Left lung (tissue), 10 donors: ENCODE data around the gene STRN3. TPM values are rescaled to one million over a fixed set of nuclear protein-coding genes. Genes with fewer than 3 reads are reported as not detected.

Source experiments
- ATAC-seq: fragments of 200-7000 bp; cut with Tn5 transposase; one replicate; pipeline ENCODE4 v1.9.1; 2020; ENCODE audit warnings: moderate library complexity
- DNase-seq, 4 donors: peaks; one replicate each; pipeline ENCODE4 v3.0.0-alpha.2; 2013 to 2020
- H3K27ac ChIP-seq, 2 donors: fragments of 200-600 bp; sonication (generic) in 1 of 2; one replicate each; pipeline versions ENCODE4 v1.5.0 to v1.8.0; 2020 to 2021
- H3K27me3 ChIP-seq, 2 donors: fragments of 200-600 bp; sonication (generic) in 1 of 2; one replicate each; pipeline versions ENCODE4 v1.5.0 to v1.8.0; 2020 to 2021
- H3K36me3 ChIP-seq, 2 donors: fragments of 200-600 bp; sonication (generic) in 1 of 2; one replicate each; pipeline versions ENCODE4 v1.5.0 to v1.8.0; 2020 to 2021
- H3K4me1 ChIP-seq, 2 donors: fragments of 200-600 bp; one replicate each; pipeline ENCODE4 v1.8.0; 2021
- H3K4me3 ChIP-seq, 2 donors: fragments of 200-600 bp; sonication (generic) in 1 of 2; one replicate each; pipeline versions ENCODE4 v1.5.0 to v1.8.0; 2020 to 2021; ENCODE audit warnings: mild to moderate bottlenecking in 1 of 2
- H3K9me3 ChIP-seq, 2 donors: fragments of 200-600 bp; sonication (generic) in 1 of 2; one replicate each; pipeline versions ENCODE4 v1.5.0 to v1.8.0; 2020 to 2021
- intact Hi-C, 2 donors: fragments of 100-400 bp; cut with DNase I; formaldehyde crosslinking; loops; one replicate each; pipeline versions ENCODE4 v1.11.2 to v1.14.2; 2022
- polyA plus RNA-seq, 6 donors: library from polyadenylated mRNA; unstranded; fragments of 120-200 nt; gene quantifications; one replicate each; pipeline ENCODE4 v1.2.1, GENCODE V29; 2013; ENCODE audit not compliant: insufficient read length in 6 of 6
- total RNA-seq, 2 donors: library from RNA; stranded (reverse); fragmentation: NEBNext Ultra II Directional; extraction: Animal tissue kit (Norgen Biotek cat#: 25700); gene quantifications; one replicate each; pipeline ENCODE4 v1.2.1, GENCODE V29; 2021
- TF ChIP-seq, protein P1 (sequence below), 2 donors: fragments of 200-600 bp; sonication (generic) in 1 of 2; IDR thresholded peaks; one replicate each; pipeline versions ENCODE4 v1.5.0 to v1.8.0; 2021; ENCODE audit warnings: antibody characterized with exemption in 2 of 2
- donor health status: DM: no; HTN: yes; CAD: no.
- donor health status: DM: no; HTN: no; CAD: no.

STRN3 gene
- total and polyA plus RNA-seq, 8 donors: 31.7 to 54.7 (median 46.5) TPM

DNA sequence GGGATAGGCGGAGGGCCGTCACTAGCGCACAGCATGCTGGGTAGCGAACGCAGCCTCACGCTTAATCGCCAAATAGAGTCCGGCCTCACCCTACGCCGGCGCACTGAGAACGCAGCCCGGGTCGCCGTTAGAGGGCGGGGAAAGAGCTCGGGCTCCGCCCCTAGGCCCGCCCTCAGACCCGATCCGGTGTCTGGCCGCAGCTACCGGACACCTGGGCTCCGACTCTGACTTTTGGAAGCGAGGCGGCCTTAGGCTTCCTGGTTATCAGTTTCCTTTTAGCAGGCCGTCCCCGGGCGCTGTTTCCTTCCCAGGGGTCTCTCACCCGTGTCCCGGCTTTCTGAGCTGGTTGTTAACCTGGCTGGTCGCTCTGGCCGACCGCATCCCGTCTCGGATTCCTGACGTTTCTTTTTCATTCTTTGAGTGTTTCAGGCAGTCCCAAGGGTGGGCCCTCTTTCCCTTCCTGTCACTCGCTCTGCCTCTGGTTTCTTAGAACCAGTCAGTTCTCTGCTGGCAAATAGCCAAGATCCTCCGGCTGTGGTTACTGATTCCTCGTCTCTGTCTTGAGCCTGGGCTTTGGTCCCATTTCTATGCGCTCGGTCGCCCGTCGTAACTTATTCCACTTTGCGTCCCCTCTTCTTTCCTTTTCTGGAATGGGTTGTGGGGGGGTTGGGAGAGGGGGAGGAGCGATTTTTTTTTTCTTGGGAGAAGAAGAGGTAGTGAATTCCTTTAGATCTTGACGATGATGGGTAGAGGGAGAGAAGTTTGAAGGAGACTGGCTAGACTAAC lies 464 bp upstream of the STRN3 start:
- Histone ChIP-seq H3K9me3 (no peaks in the 10 kb centered on the region), H3K36me3 (no peaks in the 10 kb centered on the region), H3K4me1 (peaks cover 7 to 19% of the 10 kb centered on the region in 2 donors), H3K27me3 (no peaks in the 10 kb centered on the region), H3K4me3 (peak overlapping the region; percentile 91 to 97), H3K27ac (peak overlapping the region; percentile 98)
- DNase-seq (peak; percentile 95 to 98 (median 98)), ATAC-seq (peak; percentile 98)
- intact Hi-C loops: no loop called here
- TF ChIP-seq, protein P1, sequence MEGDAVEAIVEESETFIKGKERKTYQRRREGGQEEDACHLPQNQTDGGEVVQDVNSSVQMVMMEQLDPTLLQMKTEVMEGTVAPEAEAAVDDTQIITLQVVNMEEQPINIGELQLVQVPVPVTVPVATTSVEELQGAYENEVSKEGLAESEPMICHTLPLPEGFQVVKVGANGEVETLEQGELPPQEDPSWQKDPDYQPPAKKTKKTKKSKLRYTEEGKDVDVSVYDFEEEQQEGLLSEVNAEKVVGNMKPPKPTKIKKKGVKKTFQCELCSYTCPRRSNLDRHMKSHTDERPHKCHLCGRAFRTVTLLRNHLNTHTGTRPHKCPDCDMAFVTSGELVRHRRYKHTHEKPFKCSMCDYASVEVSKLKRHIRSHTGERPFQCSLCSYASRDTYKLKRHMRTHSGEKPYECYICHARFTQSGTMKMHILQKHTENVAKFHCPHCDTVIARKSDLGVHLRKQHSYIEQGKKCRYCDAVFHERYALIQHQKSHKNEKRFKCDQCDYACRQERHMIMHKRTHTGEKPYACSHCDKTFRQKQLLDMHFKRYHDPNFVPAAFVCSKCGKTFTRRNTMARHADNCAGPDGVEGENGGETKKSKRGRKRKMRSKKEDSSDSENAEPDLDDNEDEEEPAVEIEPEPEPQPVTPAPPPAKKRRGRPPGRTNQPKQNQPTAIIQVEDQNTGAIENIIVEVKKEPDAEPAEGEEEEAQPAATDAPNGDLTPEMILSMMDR (IDR thresholded peaks at IDR 0.05): no peak

DNA sequence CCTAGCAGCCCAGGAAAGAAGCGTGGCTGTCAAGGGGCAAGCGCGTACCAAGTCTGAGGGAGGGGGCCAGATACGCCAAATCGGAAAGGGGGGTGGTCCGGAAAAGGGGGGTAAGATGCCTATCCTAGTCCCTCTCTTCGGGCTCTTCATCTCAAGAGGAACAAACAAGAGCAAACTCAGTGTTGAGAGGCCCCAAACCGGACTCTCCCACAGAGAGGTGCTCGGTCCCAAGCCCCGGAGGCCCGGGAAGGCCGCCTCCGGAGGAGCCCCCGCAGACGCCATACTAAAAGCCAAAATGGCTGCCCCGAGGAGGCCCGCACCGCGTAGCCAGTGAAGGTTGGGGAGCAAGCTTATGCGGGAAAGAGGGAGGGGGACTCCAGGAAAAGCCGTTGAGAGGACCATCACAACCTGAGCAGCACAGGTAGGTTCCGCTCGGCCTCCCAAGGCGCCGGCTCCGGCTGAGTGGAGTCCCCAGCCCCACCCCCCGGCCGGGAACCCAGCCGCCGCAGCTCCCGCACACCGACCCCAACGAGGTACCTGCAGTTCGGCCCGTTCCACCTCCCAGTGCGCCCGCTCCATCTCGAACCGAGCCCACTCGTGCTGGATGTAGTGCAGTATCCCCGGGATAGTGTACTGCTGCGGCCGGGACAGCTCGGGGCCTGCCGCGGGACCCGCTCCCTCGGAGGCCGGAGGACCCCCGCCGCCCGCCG lies 657 bp downstream of the STRN3 start, which contains the start of gene AP4S1:
AP4S1 (plus strand) TSS at position 283 of the 710 bp plus-strand sequence. CDS start 40,548 bp downstream, outside the sequence.
- peak; percentile 19 for ATAC-seq
- H3K4me3 ChIP-seq: peak within 1 kb of the TSS; percentile 91 to 97
- H3K9me3 ChIP-seq: no peaks in the 10 kb centered on the region
- intact Hi-C loops: no loop called here
- TF ChIP-seq, protein P1 (IDR thresholded peaks at IDR 0.05): no peak
- H3K36me3 ChIP-seq: no peaks in the 10 kb centered on the region
- peak; percentile 53 to 90 (median 56) for DNase-seq
- no peaks in the 10 kb centered on the region for H3K27me3 ChIP-seq
- peak within 1 kb of the TSS; percentile 98 for H3K27ac ChIP-seq
- H3K4me1 ChIP-seq: peaks cover 7 to 19% of the 10 kb centered on the region in 2 donors

DNA sequence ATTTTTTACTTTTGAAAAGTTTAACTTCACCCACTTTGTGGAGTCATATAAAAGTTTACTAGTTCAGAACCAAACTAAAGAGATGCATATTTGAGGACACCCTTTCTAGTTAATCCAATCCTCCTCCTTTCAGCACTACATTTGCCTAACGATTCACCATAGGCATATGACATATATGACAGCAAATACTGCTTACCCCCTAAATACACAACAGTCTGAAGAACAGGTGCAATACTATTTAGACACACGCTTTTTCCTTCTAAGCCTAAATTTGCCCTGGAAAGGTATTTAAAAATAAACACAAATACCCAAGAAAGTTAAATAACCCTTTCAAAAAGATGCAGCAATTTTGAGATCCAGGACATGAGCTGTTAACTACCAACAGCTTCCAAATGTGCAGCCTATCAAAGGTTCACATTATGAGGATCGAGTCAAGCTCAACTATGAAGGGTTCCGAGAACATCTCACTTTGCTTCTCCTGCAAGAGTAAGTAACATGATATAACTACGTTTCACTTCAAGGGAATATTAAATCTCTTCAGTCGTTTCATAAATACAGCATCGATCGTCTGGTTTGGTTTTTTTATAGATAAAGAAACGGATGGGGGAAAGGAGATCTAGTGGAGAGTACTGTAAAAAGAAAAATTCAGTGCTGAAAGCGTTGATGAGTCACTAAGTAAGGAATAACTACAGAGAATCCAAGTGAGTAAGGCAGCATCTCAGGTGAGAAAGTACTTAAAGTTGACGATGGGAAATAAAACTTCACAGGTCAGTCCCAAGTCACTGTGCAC lies 1.4 kb downstream of the STRN3 start:
- intact Hi-C loops: no loop called here
- peak overlapping the region; percentile 98 for H3K27ac ChIP-seq
- peaks cover 0 to 5% of the 10 kb centered on the region in 2 donors for H3K36me3 ChIP-seq
- DNase-seq (peak in 1 of 4 donors; percentile 12), ATAC-seq (peak; percentile 3)
- H3K4me1 ChIP-seq: peaks cover 7 to 19% of the 10 kb centered on the region in 2 donors
- H3K9me3 ChIP-seq: no peaks in the 10 kb centered on the region
- H3K27me3 ChIP-seq: no peaks in the 10 kb centered on the region
- peak overlapping the region; percentile 91 to 97 for H3K4me3 ChIP-seq
- TF ChIP-seq, protein P1 (IDR thresholded peaks at IDR 0.05): no peak

DNA sequence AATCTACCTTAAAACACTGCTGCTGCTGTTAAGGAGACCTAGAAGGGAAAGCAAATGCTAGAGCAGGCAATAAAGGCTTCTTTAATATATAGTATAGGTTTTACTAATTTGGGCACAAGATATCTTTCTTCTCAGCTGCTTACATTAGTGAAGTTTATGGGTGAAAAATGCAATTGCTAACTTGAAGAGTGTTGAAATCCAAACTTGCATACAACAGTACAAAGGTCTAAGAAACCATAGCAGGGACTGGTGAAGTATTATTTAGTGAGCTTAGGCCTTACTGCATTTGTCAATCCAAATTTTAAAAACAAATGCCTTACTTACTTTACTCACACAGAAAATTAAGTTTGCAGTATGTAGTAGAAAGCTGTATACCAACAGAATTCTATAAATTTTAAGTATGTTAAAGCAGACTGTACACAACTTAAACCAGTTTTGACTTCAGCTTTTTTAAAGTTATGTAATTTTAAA lies 2.1 kb downstream of the STRN3 start:
- ATAC-seq (no peak), DNase-seq (no peak)
- Histone ChIP-seq H3K9me3 (no peaks in the 10 kb centered on the region), H3K27ac (peak overlapping the region; percentile 98), H3K36me3 (peaks cover 0 to 5% of the 10 kb centered on the region in 2 donors), H3K4me3 (peak overlapping the region in 1 of 2 donors; percentile 91), H3K4me1 (peaks cover 7 to 19% of the 10 kb centered on the region in 2 donors), H3K27me3 (no peaks in the 10 kb centered on the region)
- TF ChIP-seq, protein P1 (IDR thresholded peaks at IDR 0.05): no peak
- intact Hi-C loops: no loop called here
